ENCODE results near the gene REP15.
"Not testable (repeated sequence)": the region's sequence is repeated elsewhere in the genome, so short reads cannot be mapped to it uniquely, and the experiment has no call there.

The REP15 gene, protein sequence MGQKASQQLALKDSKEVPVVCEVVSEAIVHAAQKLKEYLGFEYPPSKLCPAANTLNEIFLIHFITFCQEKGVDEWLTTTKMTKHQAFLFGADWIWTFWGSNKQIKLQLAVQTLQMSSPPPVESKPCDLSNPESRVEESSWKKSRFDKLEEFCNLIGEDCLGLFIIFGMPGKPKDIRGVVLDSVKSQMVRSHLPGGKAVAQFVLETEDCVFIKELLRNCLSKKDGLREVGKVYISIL

DNA sequence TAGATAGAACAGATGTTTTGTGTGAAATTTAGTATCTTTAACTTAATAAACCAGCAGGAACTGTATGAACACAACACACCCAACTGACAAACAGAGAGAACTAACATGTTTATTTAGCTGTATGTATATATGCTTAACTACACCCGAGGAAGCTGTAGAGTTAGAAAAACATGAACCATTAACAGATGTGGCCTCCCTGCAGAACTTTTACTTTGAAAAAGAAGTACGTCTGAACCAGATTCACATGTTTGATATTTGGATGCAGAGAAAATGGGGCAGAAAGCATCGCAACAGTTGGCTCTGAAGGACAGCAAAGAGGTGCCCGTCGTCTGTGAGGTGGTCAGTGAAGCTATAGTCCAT, at the start of gene REP15:
Gene REP15 (plus strand): TSS at position 155 of the 360 bp plus-strand sequence. CDS start 116 bp downstream, at position 271.
- no peak for TF ChIP-seq ZFX (IDR thresholded peaks at IDR 0.05; ENCODE audit: borderline replicate concordance)
- TF ChIP-seq, protein P1, sequence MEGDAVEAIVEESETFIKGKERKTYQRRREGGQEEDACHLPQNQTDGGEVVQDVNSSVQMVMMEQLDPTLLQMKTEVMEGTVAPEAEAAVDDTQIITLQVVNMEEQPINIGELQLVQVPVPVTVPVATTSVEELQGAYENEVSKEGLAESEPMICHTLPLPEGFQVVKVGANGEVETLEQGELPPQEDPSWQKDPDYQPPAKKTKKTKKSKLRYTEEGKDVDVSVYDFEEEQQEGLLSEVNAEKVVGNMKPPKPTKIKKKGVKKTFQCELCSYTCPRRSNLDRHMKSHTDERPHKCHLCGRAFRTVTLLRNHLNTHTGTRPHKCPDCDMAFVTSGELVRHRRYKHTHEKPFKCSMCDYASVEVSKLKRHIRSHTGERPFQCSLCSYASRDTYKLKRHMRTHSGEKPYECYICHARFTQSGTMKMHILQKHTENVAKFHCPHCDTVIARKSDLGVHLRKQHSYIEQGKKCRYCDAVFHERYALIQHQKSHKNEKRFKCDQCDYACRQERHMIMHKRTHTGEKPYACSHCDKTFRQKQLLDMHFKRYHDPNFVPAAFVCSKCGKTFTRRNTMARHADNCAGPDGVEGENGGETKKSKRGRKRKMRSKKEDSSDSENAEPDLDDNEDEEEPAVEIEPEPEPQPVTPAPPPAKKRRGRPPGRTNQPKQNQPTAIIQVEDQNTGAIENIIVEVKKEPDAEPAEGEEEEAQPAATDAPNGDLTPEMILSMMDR (IDR thresholded peaks at IDR 0.05), result no peak
- H3K27ac ChIP-seq, result no peak within 1 kb of the TSS

DNA sequence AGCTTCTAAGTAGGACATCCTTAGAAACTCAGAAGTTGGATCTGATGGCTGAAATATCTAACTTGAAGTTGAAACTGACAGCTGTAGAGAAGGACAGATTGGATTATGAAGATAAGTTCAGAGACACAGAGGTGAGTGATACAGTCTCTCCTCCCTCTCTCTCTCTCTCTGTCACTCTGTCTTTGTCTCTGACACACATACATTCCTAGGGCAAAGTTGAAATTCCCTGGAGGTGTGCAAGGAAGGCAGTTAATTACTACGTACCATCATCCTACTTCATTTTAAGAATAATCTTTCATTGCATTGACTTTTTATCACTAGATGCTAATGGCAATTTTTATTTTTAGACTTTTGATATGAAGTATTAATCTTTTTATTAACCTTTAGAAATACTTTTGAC, 46.2 kb upstream of the REP15 start:
- no peak overlapping the region for H3K27ac ChIP-seq
- TF ChIP-seq, protein P1 (IDR thresholded peaks at IDR 0.05), result no peak
- TF ChIP-seq ZFX (IDR thresholded peaks at IDR 0.05; ENCODE audit: borderline replicate concordance), result no peak

DNA sequence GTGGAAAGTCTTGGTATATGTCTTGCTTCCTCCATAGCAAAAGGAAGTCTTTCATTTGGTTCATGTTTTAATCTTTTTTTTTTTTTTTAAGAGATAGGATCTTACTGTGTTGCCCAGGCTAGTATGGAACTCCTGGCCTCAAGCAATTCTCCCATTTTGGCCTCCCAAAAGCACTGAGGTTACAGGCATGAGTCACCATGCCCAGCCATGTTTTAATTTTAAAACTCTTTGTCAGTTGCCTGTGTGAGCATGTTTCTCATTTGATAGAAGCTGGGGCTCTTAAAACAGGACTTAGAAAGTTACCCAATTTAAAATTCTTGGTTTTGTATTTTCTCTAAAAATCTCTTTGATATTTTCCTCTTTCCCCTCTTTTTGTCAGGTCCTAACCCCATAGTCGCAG, 45.0 kb upstream of the REP15 start:
- H3K27ac ChIP-seq, result no peak overlapping the region
- TF ChIP-seq, protein P1 (IDR thresholded peaks at IDR 0.05), result no peak
- no peak for TF ChIP-seq ZFX (IDR thresholded peaks at IDR 0.05; ENCODE audit: borderline replicate concordance)

DNA sequence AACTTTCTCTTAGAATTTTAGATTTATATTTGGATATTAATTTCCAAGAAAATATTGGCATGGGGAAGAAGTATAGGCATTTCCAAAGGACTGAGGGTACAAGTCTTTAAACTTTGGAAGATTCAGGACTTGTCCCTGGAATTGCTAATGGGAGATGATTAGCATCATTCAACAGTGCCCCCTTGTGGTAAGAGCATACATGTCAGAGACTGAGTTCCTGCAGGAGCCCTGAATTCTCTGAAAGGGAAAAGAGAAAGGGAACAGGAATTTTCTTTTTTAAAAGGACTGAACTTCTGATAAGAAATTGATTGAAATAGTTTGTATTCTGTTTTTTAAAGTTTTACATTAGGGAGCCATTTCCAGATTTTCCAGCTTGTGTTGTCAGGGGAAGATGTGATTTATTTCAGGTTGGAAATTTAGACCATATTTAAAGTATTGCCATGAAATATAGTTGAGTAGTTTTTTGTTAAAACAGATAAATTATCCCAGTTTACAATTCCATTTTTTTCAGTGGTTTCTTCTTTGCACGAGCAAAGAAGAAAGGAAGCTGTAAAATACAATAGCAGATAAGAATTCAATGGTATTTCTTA, 44.0 kb upstream of the REP15 start:
- TF ChIP-seq, protein P1 (IDR thresholded peaks at IDR 0.05), result peak; percentile 99
- no peak for TF ChIP-seq ZFX (IDR thresholded peaks at IDR 0.05; ENCODE audit: borderline replicate concordance)
- no peak overlapping the region for H3K27ac ChIP-seq

DNA sequence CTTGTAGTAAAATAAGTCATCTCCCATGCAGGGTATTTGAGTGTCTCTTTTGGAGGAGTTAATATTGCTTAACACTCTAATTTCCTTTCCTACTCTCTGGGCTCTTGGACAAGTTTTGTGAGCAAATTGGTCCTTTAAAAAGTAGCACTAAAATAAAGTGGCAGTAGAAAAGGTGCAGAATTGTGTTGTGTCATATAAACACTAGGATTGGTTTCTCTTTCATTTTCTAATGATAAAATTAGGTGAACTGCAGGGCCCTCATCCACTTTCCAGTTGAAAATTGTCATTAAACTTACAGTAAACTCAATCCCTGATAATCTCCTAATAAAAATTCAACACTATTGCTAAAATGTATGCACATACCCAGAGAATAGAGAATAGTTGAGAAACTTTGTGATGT, 42.6 kb upstream of the REP15 start:
- no peak overlapping the region for H3K27ac ChIP-seq
- TF ChIP-seq, protein P1 (IDR thresholded peaks at IDR 0.05), result no peak
- TF ChIP-seq ZFX (IDR thresholded peaks at IDR 0.05; ENCODE audit: borderline replicate concordance), result no peak

DNA sequence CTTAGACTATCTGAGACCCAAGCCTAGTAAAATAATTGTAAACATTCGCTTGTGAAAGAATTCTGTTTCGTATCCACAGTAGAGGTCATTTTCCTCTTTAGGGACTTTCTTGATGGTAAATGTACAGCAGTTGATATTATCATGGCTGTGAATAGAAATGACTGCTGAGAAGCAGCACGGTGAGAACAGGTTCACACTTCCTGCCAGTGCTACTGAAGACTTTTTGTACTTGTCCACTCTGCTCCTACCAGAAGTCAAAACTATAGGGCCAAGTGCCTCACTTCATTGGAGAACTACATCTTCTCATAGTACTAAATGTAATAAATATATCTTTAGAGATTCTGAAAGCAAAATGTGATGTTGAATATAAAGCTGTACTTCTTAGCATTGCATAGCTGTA, 40.8 kb upstream of the REP15 start:
- H3K27ac ChIP-seq, result not testable (repeated sequence)

DNA sequence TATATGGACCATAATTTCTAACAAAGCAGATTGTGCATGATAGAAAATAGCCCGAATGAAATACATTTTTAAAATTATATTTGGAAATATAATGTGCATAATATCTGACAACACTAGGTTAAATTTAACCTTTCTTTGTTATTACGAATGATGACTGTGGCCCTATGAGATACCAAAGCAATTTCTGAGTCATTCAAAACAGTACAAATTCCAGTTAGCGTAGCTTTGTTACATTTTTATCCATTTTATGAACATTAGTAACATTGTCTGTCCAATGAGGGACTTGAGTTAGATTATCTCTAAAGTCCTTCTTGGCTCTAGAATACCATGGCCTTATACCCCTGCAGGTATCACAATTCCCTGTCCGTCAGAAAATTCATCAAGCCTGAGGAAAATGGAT, 39.0 kb upstream of the REP15 start:
- no peak overlapping the region for H3K27ac ChIP-seq
- TF ChIP-seq ZFX (IDR thresholded peaks at IDR 0.05; ENCODE audit: borderline replicate concordance), result no peak
- TF ChIP-seq, protein P1 (IDR thresholded peaks at IDR 0.05), result no peak

DNA sequence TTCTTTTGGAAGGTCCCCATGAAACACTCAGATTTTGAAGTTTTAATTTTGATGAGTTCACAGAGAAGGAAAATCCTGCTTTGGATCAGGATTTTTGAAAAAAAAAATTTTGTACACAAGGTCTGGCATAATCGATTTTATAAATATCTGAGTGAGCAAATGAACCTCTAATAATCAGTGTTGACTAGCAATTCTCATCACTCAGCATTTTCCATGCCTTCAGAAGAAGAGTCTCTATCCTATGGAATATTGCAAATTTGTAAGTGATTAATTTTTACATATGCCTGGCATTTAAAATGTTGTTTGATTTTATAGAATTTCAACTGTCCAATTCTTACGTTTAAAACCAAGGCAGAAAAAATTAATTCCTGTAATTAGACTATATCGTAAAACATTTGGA, 30.5 kb upstream of the REP15 start:
- H3K27ac ChIP-seq, result no peak overlapping the region

More for the DNA sequence above, 30.5 kb upstream of the REP15 start:
- TF ChIP-seq, protein P1 (IDR thresholded peaks at IDR 0.05), result no peak
- no peak for TF ChIP-seq ZFX (IDR thresholded peaks at IDR 0.05; ENCODE audit: borderline replicate concordance)
